Stimulated activated CD8-positive, alpha-beta memory T cell treated with anti-CD3 and anti-CD28 coated beads, Interleukin-12 subunit alpha, Interleukin-12 subunit beta, amount 100 ng/mL, for 4 hours (primary cell): Measurements from ENCODE around the gene KCNH2.

Experiments used
- DNase-seq: peaks from one replicate; pipeline ENCODE4 v3.0.0-alpha.2; 2020; ENCODE audit warnings: low read depth

The KCNH2 gene

DNA sequence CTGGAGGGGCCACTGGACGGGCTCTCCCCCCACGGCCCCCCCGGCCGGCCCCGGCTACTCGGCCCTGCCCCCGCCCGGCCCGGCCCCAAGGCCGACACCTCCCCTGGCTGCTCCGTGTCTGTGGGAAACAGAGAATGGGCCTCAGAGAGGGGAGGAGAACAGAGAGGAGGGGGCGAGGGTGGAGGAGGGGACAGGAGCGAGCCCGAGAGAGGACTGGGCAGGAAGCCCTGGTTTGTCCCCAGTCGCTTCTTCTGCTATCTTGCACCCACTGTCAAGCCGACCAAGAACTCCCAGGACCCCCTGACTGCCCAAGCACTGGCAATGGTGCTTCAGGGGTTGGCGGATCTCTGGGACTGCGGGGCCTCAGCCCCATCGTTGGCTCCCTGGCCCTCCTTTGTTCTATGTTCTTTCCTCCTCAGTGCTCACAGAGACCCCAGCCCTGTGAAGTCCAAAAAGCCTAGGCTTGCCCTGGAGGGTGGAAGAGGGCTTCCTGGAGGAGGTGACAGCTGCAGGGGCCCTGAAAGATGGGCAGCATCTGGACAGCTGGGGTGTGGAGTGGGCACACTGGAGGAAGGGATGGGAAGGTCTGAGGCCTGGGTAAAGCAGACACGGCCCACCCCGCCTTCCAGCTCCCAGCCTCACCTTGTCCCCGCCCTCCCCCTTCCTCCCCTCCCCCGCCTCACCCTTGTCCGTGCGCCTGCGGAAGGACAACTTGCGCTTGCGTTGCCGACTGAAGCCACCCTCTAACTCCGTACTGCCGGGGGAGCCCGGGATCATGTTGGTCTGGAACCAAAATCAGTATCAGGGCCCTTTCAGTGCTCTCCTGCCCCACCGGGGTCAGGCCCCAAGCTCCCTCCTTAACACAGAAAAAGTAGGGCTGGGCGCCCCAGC, 30.1 kb downstream of the KCNH2 start:
- no peak for DNase-seq

DNA sequence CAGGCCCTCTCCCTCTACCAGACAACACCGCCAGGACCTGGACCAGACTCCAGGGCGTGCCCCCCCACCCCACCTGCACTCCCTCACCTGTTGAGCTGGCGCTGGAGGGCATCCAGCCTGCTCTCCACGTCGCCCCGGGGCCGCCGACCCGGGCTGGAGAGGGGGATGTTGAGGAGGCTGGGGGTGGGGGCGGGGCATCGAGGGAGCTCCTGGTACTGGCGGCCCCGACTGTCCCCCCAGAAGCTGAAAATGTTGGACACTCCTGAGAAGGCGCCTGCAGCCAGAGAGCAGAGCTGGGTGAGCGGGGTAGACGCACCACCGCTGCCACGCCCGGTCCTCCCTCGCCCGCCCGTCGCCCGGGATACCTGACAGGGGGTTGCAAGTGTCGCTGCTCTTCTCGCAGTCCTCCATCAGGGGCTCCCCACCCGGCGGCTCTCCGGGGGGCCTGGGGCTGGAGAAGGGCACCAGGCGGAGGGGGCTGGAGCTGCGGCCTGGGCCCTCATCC, 30.8 kb downstream of the KCNH2 start:
- no peak for DNase-seq

DNA sequence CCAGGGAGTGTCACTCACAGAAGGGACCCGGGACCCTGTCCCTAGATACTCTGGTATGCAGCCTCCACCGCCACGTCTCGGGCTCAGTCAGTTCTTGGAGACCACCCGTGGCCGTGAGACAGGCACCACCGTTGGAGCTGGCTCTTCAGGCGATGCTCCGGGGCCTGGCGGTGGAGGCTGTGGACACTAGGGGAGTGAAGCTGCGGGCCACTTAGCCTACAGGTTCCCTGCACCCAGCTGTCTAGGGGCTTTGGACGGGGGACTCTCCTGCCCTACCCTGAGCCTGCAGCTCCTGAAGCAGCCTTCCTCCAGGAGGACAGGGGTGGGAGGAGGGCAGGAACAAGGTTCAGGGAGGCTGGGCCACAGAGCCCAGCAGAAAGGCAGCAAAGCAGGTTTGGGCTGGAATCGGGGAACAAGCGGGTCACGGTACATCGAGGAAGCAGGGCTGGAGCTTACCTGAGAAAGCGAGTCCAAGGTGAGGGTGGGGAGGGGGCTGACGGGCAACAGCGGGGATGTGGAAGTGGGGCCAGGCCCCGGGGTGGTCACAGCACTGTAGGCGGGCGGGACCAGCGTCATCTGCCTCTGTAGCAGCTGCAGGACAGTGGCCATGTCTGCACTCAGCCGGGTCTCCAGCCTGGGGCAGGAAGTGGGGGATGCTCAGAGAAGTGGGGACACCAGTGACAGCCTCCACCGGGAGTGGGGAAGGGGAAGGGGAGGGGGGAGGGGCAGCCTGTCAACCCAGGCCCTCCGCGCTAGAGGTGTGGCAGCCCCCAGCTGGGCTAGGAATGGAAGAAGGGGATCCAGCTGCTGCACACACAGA, 31.5 kb downstream of the KCNH2 start:
- no peak for DNase-seq

DNA sequence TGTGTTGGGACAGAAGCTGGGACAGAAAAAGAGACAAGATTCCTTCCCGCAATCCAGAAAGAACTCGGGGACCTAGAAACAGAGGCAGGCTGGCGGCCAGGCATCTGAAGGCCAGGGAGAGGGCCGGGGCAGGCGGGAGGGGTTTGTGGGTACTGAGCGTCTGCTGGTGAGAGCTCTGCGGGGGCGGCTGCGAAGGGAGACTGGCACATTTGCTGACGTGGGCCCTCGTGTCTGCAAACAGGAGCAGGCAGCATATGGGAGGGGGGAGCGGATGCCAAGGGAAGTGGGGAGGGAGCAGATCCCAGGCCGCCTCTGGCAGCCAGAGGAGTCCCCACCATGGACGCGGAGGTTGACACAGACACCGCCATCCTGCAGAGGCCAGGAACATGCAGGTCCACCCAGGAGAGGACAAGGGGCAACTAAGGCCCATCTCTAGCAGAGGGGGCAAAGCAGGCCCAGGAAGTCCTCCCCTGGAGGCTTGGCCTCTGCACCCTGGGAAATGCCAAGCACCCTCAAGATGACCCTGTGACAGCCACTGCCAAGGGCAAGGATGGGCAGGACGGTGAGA, 32.2 kb downstream of the KCNH2 start:
- DNase-seq: no peak

DNA sequence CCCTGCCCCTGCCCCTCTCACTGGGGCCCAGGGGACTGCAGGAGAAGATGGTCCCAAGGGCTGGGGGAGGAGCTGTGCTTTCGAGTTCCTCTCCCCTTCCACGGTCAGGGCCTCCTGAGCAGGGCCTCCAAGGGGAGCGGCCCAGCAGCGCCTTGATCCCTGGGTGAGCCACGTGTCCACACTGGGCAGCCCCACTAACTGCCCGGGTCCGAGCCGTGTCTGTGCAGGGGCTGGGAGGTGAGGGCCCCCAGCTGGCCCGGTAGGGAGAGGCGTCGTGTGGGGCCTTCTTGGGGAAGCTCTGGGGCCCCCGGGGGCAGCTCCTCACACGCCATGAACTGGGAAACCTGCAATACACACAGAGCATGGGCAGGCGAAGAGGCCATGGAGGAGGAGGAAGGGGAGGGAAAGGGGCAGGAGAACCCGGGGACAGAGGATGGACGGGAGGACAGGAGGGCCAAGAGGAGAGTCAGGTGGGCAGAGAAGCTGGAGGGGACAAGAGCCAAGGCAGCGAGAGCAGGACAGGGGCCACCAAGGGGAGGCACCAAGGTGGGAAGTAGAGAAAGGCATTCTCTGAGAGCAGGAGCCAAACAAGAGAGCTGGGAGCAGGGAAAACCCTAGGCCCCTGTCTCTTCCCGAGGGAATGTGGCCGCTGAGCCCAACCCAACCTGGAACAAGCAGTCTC, 32.8 kb downstream of the KCNH2 start:
- no peak for DNase-seq

DNA sequence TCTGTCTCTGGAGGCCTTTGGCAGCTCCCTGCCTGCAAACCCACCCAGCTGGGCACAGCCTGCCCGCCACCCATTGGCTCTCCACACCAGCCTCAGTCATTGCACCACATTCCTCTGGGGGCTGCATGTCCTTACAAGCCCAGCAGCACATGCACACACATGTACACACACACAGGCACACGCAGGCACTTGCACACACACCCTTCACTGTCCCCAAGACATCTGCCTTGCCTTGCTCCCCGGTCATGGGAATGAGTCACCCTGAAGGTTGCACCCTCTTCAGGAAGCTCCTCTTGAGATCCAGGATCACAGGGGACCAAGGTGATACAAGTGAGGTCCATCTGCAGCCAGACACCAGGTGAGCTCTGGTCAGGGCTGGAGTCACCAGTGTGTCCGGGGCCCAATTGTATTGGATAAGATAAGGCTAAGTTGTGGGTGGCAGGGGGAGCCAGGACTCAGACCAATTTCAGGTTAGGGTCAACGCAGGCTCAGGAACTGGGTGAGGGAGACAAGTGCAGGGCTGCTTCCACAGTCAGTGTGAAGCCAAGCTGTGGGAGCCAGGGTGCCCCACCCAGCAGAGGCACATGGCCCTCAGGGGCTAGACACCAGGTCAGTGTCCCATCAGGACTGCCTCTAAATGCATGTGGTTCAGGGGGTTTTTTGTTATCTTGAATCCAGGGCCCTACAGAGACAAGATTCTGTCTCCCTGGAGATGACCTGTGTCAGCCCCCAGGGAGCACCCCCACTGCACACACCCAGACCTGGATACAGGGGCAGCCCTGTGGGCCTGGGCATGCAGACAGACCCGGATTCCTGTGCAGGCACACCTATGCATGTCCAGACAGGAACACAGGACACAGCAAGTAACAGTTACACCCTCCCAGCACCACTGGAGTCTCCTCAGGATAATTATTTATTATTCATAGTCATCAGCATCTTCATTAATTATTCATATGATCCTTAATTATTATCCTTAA, 33.8 kb downstream of the KCNH2 start:
- no peak for DNase-seq

DNA sequence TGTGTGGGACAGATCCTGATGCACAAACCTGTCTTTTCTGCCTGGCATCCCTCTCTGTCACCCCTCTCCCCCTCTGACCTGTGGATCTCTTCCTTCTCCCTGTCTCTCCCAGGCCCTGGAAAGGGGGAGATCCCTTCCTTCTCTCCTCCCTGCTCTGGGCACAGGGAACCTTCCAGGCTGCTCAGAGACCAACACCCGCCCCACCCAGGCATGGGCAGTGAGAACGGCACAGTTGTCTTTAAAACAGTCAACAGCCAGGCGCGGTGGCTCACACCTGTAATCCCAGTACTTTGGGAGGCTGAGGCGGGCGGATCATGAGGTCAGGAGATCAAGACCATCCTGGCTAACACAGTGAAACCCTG, 34.7 kb downstream of the KCNH2 start:
- no peak for DNase-seq

DNA sequence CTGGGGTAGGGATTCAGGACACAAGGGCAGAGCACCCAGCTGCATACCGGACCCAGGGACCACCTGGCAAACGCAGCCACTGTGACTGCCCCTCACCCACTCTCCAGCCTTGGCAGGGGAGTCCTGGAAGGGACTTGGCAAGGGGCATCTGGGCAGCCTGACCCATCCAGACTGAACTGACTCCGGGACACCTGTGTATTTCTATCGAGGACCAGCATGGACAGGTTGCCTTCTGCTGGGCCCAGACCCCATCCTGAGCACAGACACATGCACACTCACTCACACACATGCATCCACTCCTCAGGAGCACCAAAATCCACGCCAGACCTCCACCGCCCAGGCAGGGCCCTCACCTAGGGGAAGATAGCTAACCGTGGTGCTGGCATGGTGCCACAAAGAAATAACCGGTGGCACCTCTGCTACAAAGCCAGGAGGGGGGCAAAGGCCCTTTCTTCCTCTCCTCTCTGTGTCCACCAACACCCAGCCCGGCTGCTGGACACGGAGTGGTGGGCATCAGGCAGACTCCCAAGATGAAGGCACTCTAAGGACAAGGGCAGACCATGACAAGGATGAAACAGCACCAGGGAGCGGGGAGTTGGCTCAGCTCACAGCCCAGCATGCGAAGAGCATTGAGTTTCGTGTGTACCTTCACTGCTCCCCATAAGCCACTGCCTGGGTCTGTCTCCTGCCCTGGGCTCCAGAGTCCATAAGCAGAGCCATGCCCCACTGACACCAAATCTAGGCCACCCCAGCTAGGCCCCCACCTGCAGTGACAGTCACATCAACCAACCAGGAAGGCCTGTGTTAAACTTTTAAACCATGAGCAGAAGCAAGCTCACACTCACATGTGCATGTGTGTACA, 35.3 kb downstream of the KCNH2 start:
- DNase-seq: no peak

DNA sequence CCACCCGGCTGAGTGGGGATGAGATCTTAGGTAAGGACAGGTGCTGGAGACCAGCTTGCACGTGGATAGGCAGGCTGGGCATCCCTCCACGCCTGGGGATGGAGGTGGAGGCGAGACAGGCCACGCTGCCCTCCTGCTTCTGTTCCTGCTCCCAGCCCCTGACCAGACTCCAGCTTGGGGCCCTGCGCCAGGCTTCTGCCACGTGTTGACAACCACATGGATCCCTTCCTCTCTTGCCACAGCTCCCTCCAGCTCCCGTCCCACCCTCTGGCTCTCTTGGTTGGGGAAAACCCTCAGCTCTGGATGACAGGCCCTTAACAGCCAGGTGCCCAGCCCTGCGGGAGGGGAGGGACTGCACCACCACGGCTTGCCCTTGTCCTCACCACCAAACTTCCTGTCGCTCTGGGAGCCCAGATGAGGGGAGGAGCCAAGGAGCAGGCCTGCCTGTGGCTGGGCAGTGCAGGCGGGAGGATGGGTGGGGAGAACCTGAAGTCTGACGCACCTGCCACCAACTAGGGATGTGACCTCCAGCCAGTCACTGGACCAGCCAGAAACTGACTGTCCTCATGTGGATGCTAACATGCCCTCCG, 36.0 kb downstream of the KCNH2 start:
- no peak for DNase-seq

DNA sequence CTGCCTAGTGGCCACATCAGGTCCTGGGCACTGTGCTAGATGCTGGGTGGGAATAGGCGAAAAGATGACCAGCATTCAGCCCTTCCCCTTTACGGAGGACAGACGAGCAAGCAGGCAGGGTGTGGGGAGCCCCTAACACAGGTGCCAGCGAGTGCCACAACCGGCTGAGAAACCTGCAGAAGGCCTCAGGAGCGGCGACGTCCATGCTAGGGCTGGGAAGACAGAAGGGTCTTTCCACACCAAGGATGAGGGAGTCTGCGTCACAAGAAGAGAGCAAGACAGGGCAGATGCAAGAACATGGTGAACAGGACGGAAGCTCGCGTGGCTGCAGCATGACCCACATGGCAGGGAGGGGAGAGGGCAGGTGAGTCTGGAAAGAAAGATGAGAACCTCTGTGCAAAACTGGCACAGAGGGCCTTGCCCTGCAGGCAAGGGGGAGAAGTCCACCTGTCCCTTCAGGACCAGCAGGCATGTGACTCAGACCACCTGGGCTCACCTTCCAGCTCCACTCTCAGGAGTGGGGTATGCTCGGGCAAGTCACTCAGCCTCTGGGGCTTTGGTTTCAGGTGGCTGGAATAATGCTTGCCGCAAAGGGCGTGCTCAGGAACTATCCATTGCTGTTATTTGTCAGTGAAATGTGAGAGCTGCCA, 36.6 kb downstream of the KCNH2 start:
- DNase-seq: no peak

DNA sequence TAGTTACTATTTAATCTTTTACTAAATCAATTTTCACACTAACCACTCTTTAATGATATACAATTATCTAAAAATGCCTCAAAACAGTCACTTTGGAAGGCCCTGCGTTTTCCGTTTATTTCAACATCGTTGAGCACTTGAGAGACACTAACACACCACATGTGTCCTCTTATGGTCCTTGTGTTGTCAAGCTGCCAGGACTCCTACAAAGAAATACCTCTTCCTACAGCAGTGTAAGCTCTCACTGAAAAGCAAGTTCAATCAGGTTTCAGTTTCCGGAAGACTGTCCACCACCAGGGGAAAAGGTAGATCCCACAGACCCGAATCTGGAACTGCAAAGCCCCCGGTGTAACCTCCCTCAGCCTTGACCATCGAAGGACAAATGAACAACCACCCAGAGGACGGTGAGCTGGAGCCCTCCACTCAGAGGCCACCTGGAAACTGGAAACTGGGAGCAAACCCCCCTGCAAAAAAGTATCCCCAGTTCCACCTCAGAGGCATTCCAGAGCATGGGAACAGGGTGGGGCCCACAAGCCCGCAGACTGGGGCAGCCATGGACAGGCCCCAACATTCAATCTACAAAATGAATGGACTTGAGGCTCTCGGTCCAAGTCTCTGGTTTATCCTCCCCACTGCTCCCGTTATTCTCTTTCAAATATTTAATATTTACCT, 37.6 kb downstream of the KCNH2 start:
- no peak for DNase-seq

DNA sequence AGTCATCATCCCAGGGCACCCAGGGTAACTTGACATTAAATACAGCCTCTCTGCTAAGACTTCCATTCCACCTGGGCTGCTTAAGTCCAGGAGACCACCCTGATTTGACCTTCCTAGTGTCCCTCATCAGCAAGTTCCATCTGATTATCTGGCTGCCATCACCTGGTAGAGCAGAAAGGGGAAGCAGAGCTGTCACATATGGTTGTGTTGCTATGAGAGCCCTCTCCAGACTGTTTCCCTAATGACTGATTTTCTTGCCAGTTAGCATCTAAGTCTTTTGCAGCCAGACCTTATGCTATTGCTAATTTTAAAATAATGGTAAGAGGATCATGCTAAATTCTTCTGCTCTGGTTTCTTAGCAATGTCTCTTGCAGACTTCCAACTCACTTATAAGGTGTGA, 38.7 kb downstream of the KCNH2 start:
- no peak for DNase-seq

DNA sequence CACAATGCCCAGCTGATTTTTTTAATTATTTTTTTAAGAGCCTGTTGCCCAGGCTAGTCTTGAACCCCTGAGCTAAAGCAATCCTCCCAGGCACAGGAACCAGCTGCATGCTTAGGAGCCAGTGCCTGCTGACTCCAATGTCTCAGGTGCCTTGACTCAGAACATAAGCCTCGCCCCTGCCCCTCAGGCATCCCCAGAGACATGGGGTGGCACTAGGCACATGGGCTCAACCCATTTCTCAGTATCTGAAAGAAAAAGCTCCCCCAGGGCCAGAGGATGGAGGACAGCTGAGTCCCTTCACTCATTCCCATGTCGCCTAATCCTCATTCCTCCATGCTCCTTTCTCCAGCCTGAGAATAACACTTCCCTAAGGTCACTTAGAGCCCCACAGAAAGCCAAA, 39.1 kb downstream of the KCNH2 start:
- no peak for DNase-seq

DNA sequence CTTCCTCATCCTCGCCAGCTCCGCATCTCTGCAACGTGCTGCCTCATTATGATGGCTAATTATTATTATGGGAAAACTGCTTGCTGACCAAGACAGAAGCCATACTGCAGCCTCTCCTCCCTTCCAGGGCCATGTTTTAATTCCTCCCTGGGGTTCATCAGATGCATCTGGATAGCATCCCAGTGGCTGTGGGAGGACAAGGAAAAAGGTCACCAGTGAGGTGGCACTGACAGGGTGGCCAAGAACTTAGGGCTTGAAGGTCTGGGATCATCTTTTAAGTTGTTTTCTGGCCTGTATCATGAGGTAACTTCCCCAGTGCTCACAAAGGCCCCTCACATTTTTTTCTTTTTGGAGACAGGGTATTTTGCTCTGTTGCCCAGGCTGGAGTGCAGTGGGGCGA, 39.6 kb downstream of the KCNH2 start:
- no peak for DNase-seq

DNA sequence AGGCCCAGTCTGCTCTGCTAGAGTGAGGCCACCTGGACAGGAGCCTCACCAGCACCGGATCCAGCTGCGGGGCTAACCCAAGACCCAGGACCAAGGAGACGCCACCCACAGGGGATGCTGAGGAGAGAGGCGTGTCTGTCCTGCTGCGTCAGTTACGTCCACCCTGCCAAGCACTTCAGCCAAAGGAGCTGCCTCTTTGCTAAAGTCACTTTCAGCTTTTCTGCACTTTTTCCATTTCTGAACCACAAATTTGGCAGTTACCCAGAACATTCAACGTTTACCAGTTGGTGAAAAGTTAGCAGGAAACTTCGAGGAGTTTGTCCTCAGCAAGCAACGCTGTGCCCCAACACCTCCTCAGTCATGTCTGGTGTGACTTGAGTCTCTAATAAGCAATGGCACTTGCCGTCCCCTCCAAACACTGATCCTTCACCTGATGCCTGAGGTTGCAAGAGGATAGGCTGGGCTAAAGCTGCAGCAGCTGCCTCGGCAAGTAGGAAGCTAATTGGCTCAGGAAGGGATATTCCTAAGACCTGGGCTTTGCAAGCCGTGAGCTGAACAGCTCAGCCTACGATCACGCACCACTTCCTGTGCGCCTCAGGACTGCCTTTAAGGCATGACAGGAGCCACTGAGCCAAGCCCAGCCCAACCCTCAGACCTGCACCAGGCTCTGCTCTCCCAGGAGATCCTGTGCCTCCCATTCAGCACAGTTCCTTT, 40.1 kb downstream of the KCNH2 start:
- DNase-seq: no peak

DNA sequence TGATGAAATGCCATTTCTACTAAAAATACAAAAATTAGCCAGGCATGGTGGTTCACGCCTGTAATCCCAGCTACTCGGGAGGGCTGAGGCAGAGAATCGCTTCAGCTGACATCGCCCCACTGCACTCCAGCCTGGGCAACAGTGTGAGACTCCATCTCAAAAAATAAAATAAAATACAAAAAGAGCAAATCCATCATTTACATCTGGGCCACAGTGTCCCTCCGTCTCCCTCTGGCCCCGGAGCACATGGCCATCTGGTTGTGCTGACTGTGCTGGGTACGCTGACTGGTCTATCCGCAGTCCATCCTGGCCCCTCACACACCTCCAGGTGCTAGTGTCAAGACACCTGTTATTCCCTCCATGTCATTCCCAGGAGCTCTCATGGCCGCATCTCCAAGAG, 42.1 kb downstream of the KCNH2 start:
- DNase-seq: no peak

DNA sequence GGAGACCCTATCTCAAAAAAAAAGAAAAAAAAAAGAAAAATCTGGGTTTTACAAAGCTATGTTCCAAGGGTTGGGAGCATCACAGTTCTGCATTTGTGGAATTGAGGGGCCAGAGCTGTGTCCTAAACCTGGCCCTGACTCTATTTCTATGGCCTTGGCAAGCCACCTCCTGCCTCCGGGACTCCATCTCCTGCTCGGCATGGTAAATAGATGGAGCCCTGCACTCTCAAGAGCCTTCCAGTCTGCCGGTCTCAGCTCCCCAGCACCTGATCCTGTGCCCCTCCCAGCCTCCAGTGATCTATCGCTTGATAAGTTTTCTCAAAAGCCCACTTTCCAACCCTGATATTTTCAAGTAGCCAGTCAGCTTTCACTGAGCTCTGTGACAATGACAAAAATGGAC, 43.0 kb downstream of the KCNH2 start:
- no peak for DNase-seq
